GM23248 (cell line): Measurements from ENCODE around the gene CTIF.

Source experiments
- EZH2 ChIP-seq: fragments of 200-600 bp; sonication (generic); IDR thresholded peaks from 2 replicates; pipeline ENCODE4 v1.6.1; 2018; ENCODE audit warnings: antibody characterized with exemption, mild to moderate bottlenecking; ENCODE audit not compliant: insufficient read depth, poor library complexity, severe bottlenecking
- EZH2phosphoT487 ChIP-seq: fragments of 200-600 bp; sonication (generic); IDR thresholded peaks from 2 replicates; pipeline ENCODE4 v1.6.1; 2018; ENCODE audit warnings: antibody characterized with exemption, moderate library complexity, mild to moderate bottlenecking, low read depth; ENCODE audit not compliant: insufficient read depth

- TF ChIP-seq EZH2phosphoT487 (no peak), EZH2 (no peak)
Measured at GRCh38 chr18:48600456-48601090, 61.7 kb downstream of the CTIF start.
